ENCODE results near the gene DCLK1. TPM values are rescaled to one million over a fixed set of nuclear protein-coding genes. Genes with fewer than 3 reads are reported as not detected.
"Not testable (repeated sequence)": the region's sequence is repeated elsewhere in the genome, so short reads cannot be mapped to it uniquely, and the experiment has no call there.

Gene DCLK1
- total RNA-seq, 1 donor from 2014 or later = not detected

DNA sequence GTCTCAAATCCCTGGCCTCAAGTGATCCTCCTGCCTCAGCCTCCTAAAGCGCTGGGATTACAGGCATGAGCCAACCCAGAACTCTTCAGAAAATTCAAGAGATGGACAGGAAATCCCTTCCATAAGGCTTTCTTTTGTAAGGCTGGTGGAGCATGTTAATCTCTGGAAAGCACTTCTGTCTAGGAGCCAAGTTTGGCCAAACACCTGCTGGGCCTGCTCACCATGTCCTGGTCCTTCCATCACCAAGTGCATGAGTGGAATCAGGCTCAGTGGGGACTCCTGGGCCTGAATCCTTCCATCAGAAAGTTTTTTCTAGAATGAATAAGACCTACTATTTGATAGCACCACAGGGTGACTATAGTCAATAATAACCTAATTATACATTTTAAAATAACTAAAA is 148.0 kb downstream of the DCLK1 start:
- intact Hi-C loops (cut with micrococcal nuclease) = no loop called here
- Mint-ChIP-seq H3K4me1 (ENCODE audit: low read depth) (no peaks in the 10 kb centered on the region), H3K27me3 (ENCODE audit: low read depth) (no peaks in the 10 kb centered on the region), H3K9me3 (no peaks in the 10 kb centered on the region), H3K36me3 (ENCODE audit: low read depth) (no peaks in the 10 kb centered on the region), H3K4me3 (ENCODE audit: low read depth) (no peak overlapping the region), H3K27ac (no peak overlapping the region)
- DNase-seq (ENCODE audit: low spot score) = no peak

DNA sequence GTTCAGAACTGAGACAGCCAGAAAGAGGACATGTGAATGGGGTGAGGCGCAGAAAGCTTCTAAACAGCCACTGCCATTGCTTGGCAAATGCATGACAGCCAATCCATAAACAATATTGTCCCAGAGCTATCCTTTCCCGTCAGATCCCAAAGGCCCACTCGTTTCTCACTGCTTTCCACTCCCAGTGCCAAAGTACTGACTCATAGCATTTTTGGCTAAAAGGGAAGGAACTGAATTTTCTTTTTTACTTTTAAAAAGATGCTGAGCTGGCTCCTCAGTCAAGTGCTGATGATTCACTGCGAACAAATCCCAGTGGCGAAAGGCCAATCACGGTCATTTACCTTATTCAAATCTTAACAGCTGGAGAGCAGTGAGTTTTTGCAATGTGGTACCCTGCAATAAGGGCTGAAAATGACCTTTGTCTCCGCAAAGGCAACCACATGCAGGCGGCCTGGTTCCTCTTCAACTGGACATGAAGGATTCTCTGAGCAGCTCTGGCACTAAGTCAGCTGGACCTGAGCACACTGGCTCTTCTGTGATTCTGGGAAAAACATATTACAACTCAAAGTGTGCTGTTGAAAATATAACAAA is 151.7 kb downstream of the DCLK1 start:
- H3K4me1 Mint-ChIP-seq (ENCODE audit: low read depth) = no peaks in the 10 kb centered on the region
- no peak overlapping the region for H3K27ac Mint-ChIP-seq
- H3K27me3 Mint-ChIP-seq (ENCODE audit: low read depth) = no peaks in the 10 kb centered on the region
- no peak for DNase-seq (ENCODE audit: low spot score)
- H3K36me3 Mint-ChIP-seq (ENCODE audit: low read depth) = no peaks in the 10 kb centered on the region
- no peak overlapping the region for H3K4me3 Mint-ChIP-seq (ENCODE audit: low read depth)
- peaks cover 5% of the 10 kb centered on the region for H3K9me3 Mint-ChIP-seq
- intact Hi-C loops (cut with micrococcal nuclease) = no loop called here

DNA sequence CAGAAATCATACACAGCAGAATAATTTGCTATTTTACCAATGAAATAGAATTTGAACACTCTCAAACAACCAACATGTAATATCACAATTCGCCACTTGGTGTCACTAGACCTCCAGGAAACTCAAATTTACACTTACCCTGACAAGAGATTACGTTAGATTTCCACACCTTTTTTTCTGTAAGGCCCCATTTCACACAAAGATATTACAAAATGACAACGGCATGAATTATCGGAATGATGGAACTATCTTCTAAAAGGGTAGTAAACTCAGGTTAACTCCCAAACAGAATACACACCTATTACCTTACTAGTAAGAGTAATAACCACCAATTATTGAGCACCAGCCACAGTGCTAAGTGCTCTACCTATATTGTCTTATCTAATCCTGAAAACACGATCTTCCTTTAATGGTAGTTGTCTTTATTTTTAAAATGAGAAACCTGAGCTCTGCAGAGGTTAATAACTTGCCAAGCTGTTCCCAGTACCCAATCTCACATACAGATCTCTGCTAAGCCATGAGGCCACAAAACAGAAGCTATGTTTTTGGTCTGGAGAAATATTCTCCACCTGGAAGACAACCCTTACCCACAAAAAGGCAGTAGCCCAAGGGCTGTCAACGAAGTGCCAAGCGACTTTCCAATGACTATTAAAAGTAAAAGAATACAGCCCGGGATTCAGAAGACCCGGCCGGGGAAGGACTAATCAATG is 152.4 kb downstream of the DCLK1 start:
- H3K36me3 Mint-ChIP-seq (ENCODE audit: low read depth) = no peaks in the 10 kb centered on the region
- H3K27me3 Mint-ChIP-seq (ENCODE audit: low read depth) = no peaks in the 10 kb centered on the region
- H3K4me3 Mint-ChIP-seq (ENCODE audit: low read depth) = no peak overlapping the region
- peak; percentile 9 for DNase-seq (ENCODE audit: low spot score)
- intact Hi-C loops (cut with micrococcal nuclease) = loop anchor here (1.0 kb wide), 1 partner anchor 297 kb away; no protein-coding TSS in a partner anchor
- no peaks in the 10 kb centered on the region for H3K4me1 Mint-ChIP-seq (ENCODE audit: low read depth)
- peaks cover 10% of the 10 kb centered on the region for H3K9me3 Mint-ChIP-seq
- no peak overlapping the region for H3K27ac Mint-ChIP-seq

DNA sequence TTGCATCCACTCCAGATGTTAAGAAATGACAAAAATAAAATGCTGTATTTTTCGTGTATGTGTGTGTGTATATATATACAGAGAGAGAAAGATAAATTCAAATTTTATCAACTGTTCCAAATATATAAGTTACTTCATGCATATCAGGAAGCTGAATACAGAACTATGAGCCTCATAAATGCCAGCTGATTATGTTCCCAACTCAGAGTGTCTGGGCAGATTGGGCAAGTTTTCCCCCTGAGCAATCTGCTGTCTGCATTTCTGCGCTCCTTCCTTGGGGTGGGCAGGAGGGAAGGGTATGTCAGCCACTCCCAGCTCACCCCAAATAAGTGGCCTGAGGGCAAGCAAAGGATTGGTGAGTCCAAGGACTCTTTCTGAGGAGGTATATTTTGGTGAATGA is 154.1 kb downstream of the DCLK1 start:
- no peak for DNase-seq (ENCODE audit: low spot score)
- no peaks in the 10 kb centered on the region for H3K27me3 Mint-ChIP-seq (ENCODE audit: low read depth)
- H3K4me3 Mint-ChIP-seq (ENCODE audit: low read depth) = no peak overlapping the region
- intact Hi-C loops (cut with micrococcal nuclease) = no loop called here
- H3K9me3 Mint-ChIP-seq = peaks cover 17% of the 10 kb centered on the region
- H3K4me1 Mint-ChIP-seq (ENCODE audit: low read depth) = no peaks in the 10 kb centered on the region
- no peak overlapping the region for H3K27ac Mint-ChIP-seq
- no peaks in the 10 kb centered on the region for H3K36me3 Mint-ChIP-seq (ENCODE audit: low read depth)

DNA sequence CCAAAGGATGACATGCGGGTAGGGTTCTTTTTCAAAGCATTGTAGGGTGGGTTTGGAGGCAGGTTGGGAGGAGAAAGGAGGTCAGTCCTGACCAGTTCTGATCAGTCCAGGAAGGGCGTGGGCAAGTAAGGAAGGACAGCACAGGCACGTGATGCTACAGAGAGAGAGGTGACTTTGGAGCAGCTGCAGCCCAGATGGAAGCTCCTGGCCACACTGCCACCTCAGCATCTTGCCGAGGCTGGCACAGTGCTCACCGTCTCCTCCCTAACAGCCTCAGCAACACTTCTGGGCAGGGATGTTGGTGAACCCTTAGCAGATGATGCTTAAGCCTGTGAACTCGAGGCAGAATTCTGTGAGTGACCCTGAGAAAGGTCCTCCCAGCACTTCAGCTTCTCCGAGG is 155.1 kb downstream of the DCLK1 start:
- intact Hi-C loops (cut with micrococcal nuclease) = no loop called here
- no peak for DNase-seq (ENCODE audit: low spot score)
- Mint-ChIP-seq H3K9me3 (peaks cover 21% of the 10 kb centered on the region), H3K4me1 (ENCODE audit: low read depth) (no peaks in the 10 kb centered on the region), H3K4me3 (ENCODE audit: low read depth) (no peak overlapping the region), H3K27ac (no peak overlapping the region), H3K27me3 (ENCODE audit: low read depth) (no peaks in the 10 kb centered on the region), H3K36me3 (ENCODE audit: low read depth) (no peaks in the 10 kb centered on the region)

DNA sequence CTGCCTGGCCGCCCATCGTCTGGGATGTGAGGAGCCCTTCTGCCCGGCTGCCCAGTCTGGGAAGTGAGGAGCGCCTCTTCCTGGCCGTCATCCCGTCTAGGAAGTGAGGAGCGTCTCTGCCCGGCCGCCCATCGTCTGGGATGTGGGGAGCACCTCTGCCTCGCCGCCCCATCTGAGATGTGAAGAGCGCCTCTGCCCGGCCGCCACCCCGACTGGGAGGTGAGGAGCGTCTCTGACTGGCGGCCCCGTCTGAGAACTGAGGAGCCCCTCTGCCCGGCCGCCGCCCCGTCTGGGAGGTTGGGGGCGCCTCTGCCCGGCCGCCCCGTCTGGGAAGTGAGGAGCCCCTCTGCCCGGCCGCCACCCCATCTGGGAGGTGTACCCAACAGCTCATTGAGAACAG is 164.2 kb downstream of the DCLK1 start:
- H3K27ac Mint-ChIP-seq; H3K4me1 Mint-ChIP-seq (ENCODE audit: low read depth); H3K4me3 Mint-ChIP-seq (ENCODE audit: low read depth); intact Hi-C loops (cut with micrococcal nuclease); DNase-seq (ENCODE audit: low spot score); H3K36me3 Mint-ChIP-seq (ENCODE audit: low read depth); H3K27me3 Mint-ChIP-seq (ENCODE audit: low read depth): not testable (repeated sequence)
- peaks cover 21% of the 10 kb centered on the region for H3K9me3 Mint-ChIP-seq

DNA sequence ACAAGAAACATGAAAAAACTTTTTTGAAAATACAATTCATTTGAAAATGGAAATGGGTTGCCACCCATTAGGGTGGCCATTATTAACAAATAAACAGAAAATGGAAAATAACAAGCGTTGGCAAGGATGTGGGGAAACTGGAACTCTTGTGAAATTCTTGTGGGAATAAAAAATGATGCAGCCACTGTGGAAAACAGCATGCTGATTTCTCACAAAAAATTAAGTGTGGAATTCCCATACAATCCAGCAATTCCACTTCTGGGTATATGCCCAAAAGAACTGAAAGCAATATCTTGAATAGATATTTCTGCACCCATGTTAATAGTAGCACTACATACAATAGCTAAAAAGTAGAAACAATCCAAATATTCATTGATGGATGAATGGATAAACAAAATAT is 165.2 kb downstream of the DCLK1 start:
- DNase-seq (ENCODE audit: low spot score) = no peak
- Mint-ChIP-seq H3K4me1 (ENCODE audit: low read depth) (no peaks in the 10 kb centered on the region), H3K27me3 (ENCODE audit: low read depth) (no peaks in the 10 kb centered on the region), H3K27ac (no peak overlapping the region), H3K4me3 (ENCODE audit: low read depth) (no peak overlapping the region), H3K9me3 (peaks cover 19% of the 10 kb centered on the region), H3K36me3 (ENCODE audit: low read depth) (no peaks in the 10 kb centered on the region)
- intact Hi-C loops (cut with micrococcal nuclease) = no loop called here

DNA sequence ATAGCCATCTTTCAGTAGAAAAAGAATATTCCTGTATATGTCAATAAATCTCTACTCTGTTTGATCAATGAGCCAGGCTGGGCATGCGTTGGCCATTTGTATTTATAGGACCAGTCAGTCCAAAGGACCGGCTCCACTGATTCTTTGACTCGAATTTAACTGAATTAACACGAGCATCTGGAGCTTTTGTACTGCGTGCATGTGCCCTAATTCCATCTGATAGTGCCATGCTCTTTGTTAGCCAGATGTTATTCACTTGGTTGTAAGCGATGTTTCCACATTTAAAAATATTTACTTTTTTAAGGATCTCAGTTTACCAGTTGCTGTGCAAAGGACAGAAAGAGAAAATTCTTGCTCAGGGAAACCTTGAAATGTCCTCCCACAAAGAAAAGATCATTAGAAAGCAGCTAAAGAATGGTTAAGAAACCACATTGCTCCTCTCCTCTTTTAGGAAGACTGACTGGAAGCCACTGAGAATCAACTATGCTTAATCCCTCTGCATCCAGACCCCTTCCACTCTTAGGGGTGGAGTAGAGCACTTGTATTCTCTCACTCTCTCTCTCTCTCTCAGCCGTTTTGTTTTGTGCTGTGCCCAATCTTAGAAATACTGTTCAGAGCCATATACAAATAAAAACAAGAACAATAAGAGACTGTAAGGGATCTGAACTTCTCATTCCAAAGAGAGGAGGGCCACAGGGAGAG is 165.8 kb downstream of the DCLK1 start:
- Mint-ChIP-seq H3K27me3 (ENCODE audit: low read depth) (no peaks in the 10 kb centered on the region), H3K4me1 (ENCODE audit: low read depth) (no peaks in the 10 kb centered on the region), H3K4me3 (ENCODE audit: low read depth) (no peak overlapping the region), H3K36me3 (ENCODE audit: low read depth) (no peaks in the 10 kb centered on the region), H3K27ac (no peak overlapping the region), H3K9me3 (peaks cover 19% of the 10 kb centered on the region)
- DNase-seq (ENCODE audit: low spot score) = no peak
- intact Hi-C loops (cut with micrococcal nuclease) = no loop called here

DNA sequence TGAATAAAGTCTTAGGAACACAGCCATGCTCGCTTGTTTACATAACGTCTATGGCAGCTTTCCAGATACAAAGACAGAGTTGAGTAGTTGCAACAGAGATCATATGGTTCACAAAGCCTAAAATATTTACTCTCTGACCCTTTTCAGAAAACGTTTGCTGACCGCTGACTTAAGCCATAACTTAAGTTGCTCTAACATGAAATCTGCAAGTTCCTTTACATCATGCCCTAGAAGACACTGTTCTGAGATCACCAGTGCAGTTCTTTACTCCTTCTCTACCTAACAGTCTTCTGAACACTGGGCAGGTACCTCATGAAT is 166.4 kb downstream of the DCLK1 start:
- peaks cover 19% of the 10 kb centered on the region for H3K9me3 Mint-ChIP-seq
- H3K27ac Mint-ChIP-seq = no peak overlapping the region
- no peaks in the 10 kb centered on the region for H3K36me3 Mint-ChIP-seq (ENCODE audit: low read depth)
- H3K4me1 Mint-ChIP-seq (ENCODE audit: low read depth) = no peaks in the 10 kb centered on the region
- H3K4me3 Mint-ChIP-seq (ENCODE audit: low read depth) = no peak overlapping the region
- no peaks in the 10 kb centered on the region for H3K27me3 Mint-ChIP-seq (ENCODE audit: low read depth)
- intact Hi-C loops (cut with micrococcal nuclease) = no loop called here
- DNase-seq (ENCODE audit: low spot score) = no peak

DNA sequence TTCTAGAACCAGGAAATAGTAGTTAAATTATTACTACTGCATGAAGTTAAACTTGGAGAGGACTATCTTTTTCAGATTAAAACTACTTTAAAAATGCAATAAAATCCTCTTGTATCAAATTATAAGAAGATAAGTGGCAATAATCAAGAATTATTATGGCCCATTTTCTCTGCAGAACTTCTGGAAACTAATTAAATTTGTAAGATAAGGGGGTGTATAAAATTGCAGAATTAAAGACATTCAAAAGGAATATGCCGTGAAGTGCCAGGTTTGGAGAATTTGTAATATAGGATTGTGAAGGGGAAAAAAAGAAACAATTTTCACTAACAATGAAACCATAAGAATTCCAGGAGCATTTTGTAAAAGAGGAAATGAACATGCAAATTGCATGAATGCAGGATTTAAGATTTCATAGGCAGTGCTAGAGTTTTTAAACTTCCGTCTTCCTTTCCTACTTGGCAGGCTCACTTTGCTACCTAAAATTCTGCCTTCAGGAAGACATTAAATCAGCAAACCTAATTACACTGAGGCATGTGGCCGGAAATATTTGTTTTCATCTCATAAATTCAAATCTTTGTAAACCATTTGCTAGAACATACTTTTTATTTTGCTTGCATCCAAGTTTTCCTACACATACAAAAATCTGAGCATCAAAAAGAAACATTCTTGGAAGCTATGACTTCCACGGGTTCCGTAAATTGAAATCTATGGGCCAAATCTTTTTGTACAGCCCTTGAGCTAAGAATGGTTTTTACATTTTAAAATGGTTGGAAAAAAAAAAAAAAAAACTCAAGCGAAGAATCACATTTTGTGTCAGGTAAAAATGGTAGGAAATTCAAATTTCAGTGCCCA is 166.9 kb downstream of the DCLK1 start:
- H3K9me3 Mint-ChIP-seq = peaks cover 14% of the 10 kb centered on the region
- no peak overlapping the region for H3K27ac Mint-ChIP-seq
- no peaks in the 10 kb centered on the region for H3K4me1 Mint-ChIP-seq (ENCODE audit: low read depth)
- intact Hi-C loops (cut with micrococcal nuclease) = no loop called here
- H3K27me3 Mint-ChIP-seq (ENCODE audit: low read depth) = no peaks in the 10 kb centered on the region
- H3K36me3 Mint-ChIP-seq (ENCODE audit: low read depth) = no peaks in the 10 kb centered on the region
- DNase-seq (ENCODE audit: low spot score) = no peak
- no peak overlapping the region for H3K4me3 Mint-ChIP-seq (ENCODE audit: low read depth)

DNA sequence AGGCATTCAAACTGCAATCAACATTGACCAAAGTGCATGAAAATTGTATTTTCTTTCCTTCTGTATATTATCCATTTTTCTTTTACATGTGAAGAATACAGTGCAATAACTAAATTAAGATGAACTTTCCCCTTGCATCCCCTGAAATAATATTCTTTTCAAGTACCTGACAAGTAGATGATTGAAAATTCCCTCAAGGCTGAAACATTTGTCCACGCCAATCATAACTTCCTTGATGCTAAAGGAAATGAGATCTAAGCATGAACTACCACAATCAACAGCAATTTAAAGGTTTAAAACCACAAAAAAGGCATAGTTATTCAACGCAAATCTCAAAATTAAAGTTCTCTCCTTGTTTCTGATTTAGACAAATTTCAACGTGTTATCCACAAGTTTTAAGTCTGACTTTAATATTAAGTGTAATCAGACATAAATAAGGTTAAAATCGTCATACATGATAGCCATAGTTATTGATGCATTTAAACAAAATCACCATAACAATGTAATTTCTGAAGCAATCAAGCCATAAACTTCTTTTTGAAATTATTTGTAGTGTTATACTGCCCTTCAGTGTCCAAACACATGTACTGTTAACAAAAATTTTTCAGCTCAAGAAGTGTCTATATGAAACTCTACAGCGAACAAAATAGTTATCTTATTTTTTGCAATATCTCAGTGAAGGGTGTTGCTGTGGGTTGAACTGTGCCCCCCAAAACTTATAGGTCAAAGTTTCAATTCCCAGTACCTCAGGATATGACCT is 169.5 kb downstream of the DCLK1 start:
- DNase-seq (ENCODE audit: low spot score) = no peak
- Mint-ChIP-seq H3K36me3 (ENCODE audit: low read depth) (no peaks in the 10 kb centered on the region), H3K4me3 (ENCODE audit: low read depth) (no peak overlapping the region), H3K4me1 (ENCODE audit: low read depth) (no peaks in the 10 kb centered on the region), H3K27me3 (ENCODE audit: low read depth) (no peaks in the 10 kb centered on the region), H3K9me3 (no peaks in the 10 kb centered on the region), H3K27ac (no peak overlapping the region)
- intact Hi-C loops (cut with micrococcal nuclease) = no loop called here

DNA sequence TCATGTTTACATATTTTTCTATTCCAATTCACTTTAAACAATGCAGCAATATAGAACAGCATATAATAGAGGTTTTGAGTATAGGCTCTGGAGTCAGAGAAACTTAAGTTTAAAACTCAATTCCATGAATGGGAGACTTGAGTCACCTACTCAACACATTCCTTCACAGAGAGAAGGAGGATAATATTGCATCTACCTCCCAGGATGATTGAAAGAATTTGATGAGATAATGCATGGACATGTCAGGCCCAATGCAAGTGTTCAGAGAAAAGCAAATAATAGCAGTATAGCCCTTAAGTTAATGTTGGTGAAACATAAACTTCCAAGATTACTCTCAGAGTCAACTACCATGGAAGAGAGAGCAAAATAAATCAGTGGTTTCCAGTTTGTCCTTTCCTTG is 170.2 kb downstream of the DCLK1 start:
- Mint-ChIP-seq H3K27me3 (ENCODE audit: low read depth) (no peaks in the 10 kb centered on the region), H3K36me3 (ENCODE audit: low read depth) (no peaks in the 10 kb centered on the region), H3K27ac (no peak overlapping the region), H3K4me3 (ENCODE audit: low read depth) (no peak overlapping the region), H3K4me1 (ENCODE audit: low read depth) (no peaks in the 10 kb centered on the region), H3K9me3 (no peaks in the 10 kb centered on the region)
- no peak for DNase-seq (ENCODE audit: low spot score)
- intact Hi-C loops (cut with micrococcal nuclease) = no loop called here
